Endothelial cell (in vitro differentiated cells): ENCODE data around the gene TCOF1. TPM values are rescaled to one million over a fixed set of nuclear protein-coding genes. Genes with fewer than 3 reads are reported as not detected.

ENCODE experiments used
- DNase-seq: peaks from one replicate; pipeline ENCODE4 v3.0.0; 2021; ENCODE audit warnings: low spot score
- H3K27ac Mint-ChIP-seq: one replicate; pipeline ENCODE4 v1.8.0; 2021; ENCODE audit warnings: mixed read lengths, inconsistent platforms; ENCODE audit not compliant: unreplicated experiment
- H3K27me3 Mint-ChIP-seq: one replicate; pipeline ENCODE4 v1.8.0; 2021; ENCODE audit warnings: mild to moderate bottlenecking, moderate library complexity, mixed read lengths, inconsistent platforms; ENCODE audit not compliant: unreplicated experiment
- H3K36me3 Mint-ChIP-seq: one replicate; pipeline ENCODE4 v1.8.0; 2021; ENCODE audit warnings: mild to moderate bottlenecking, low read depth, mixed read lengths, inconsistent platforms; ENCODE audit not compliant: unreplicated experiment
- H3K4me1 Mint-ChIP-seq: one replicate; pipeline ENCODE4 v1.8.0; 2021; ENCODE audit warnings: mild to moderate bottlenecking, mixed read lengths, inconsistent platforms; ENCODE audit not compliant: unreplicated experiment
- H3K4me3 Mint-ChIP-seq: one replicate; pipeline ENCODE4 v1.8.0; 2021; ENCODE audit warnings: mild to moderate bottlenecking, mixed read lengths, inconsistent platforms; ENCODE audit not compliant: unreplicated experiment
- H3K9me3 Mint-ChIP-seq: one replicate; pipeline ENCODE4 v1.8.0; 2021; ENCODE audit warnings: mixed read lengths, inconsistent platforms; ENCODE audit not compliant: unreplicated experiment
- total RNA-seq: library from RNA; stranded (reverse); fragmentation: NEBNext Ultra II Directional; extraction: Animal tissue kit (Norgen Biotek cat#: 25700); gene quantifications from one replicate; pipeline ENCODE4 v1.2.1, GENCODE V29; 2021; ENCODE audit not compliant: unreplicated experiment
- TF ChIP-seq, protein P1 (sequence below): fragments of 200-600 bp; sonication (generic); IDR thresholded peaks from one replicate; pipeline ENCODE4 v1.5.0; 2021; ENCODE audit warnings: antibody characterized with exemption; ENCODE audit not compliant: unreplicated experiment

Gene TCOF1
- total RNA-seq, 1 donor from 2014 or later = 41.5 TPM

DNA sequence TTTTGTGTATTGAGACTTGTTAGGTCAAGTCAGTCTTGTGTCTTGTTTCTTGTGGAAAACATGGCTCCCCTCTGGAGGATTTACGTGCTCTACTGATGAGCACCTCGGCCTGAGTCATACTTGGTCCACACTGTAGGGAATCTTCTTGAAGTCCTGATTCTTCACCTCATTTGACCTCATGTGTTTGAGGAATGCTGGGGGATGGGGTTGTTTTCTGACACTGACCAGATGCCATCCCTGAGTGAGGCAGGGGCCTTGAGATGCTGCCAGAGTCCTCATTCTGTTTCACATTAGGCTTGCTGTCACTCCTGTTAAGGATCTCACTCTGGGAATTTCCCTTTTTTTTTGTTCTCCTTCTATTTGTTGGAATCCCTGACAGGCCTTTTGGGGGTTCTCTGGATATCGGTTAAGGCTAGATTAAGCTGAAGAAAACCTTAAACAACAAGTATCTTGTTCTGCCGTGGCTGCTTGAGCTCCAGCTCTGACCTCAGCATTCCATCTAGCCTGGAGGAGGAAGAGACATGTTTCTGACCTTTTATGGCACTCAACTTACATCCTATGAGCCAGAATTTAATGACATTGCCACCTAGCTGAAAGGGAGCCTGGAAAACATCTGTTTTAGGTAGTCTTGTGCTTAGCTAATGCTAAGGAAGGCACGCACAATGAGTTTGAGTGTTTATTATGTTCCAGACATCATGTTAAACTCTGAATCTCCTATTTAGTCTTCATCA is 20.6 kb downstream of the TCOF1 start:
- H3K36me3 Mint-ChIP-seq = peaks cover 52% of the 10 kb centered on the region
- no peaks in the 10 kb centered on the region for H3K9me3 Mint-ChIP-seq
- DNase-seq = no peak
- H3K27me3 Mint-ChIP-seq = peaks cover 3% of the 10 kb centered on the region
- no peaks in the 10 kb centered on the region for H3K4me1 Mint-ChIP-seq
- H3K27ac Mint-ChIP-seq = peak overlapping the region; percentile 5
- TF ChIP-seq, protein P1, sequence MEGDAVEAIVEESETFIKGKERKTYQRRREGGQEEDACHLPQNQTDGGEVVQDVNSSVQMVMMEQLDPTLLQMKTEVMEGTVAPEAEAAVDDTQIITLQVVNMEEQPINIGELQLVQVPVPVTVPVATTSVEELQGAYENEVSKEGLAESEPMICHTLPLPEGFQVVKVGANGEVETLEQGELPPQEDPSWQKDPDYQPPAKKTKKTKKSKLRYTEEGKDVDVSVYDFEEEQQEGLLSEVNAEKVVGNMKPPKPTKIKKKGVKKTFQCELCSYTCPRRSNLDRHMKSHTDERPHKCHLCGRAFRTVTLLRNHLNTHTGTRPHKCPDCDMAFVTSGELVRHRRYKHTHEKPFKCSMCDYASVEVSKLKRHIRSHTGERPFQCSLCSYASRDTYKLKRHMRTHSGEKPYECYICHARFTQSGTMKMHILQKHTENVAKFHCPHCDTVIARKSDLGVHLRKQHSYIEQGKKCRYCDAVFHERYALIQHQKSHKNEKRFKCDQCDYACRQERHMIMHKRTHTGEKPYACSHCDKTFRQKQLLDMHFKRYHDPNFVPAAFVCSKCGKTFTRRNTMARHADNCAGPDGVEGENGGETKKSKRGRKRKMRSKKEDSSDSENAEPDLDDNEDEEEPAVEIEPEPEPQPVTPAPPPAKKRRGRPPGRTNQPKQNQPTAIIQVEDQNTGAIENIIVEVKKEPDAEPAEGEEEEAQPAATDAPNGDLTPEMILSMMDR = no peak
- H3K4me3 Mint-ChIP-seq = peak overlapping the region; percentile 47

DNA sequence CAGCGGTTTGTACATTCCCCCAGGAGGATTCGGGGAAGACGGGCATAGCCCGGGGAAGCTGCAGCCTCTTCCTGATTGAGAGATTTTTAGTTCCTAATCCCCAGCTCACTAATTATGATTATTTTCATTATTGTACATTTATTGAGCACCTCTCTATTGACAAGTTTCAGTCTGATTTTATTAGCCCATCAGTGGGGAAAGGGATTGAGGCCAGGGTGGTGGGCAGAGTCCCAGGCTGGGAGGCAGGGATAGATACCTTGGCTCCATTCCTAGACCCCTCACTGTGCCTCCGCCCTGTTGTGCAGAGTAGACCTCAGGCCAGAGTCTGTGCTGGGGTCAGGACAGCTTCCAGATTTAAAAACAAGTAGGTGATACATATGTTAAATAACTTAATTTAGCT is 27.2 kb downstream of the TCOF1 start:
- Mint-ChIP-seq H3K9me3 (no peaks in the 10 kb centered on the region), H3K4me3 (no peak overlapping the region), H3K27me3 (peaks cover 6% of the 10 kb centered on the region), H3K27ac (no peak overlapping the region), H3K36me3 (peaks cover 22% of the 10 kb centered on the region), H3K4me1 (no peaks in the 10 kb centered on the region)
- TF ChIP-seq, protein P1 = no peak
- DNase-seq = no peak

DNA sequence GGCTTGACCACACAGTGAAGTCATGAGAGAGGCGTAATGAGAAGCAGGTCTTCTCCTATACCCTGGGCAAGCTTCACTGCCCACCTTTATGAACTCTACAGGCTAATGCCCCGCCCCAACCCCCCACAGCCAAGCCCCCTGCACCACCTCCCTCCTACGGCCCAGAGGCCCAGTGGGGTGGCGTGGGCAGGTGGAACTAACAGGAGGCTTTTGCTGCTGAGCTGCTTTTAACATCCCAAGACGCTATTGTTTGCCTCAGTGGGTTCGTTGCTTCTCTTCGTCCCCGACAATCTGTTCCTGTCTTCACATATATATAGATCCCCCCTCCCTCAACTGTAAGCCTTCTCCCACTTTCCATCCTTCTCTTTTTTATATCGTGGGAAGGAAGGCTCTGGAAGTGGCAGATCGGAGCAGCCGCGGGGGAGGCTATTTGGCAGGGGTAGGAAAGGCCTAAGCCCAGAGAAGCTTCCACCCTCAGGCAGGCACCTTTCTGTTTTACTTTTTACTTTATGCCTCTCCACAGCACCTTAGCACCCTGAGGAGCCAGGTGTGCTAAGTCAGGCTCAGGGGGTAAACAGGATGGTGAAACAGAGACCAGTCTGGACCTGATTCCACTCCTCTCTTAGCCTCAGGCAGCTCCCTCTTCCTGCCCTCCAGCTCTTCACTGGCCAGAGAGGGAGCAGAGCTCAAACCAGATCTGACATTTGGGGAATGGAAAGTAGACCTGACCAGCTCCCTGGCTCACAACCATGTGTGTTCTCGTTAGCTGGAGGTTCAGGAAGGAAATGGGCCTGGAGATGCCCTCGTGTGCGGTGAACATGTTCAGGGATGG is 28.7 kb downstream of the TCOF1 start:
- TF ChIP-seq, protein P1 = no peak
- H3K4me1 Mint-ChIP-seq = no peaks in the 10 kb centered on the region
- H3K9me3 Mint-ChIP-seq = no peaks in the 10 kb centered on the region
- no peak overlapping the region for H3K27ac Mint-ChIP-seq
- H3K4me3 Mint-ChIP-seq = no peak overlapping the region
- no peak for DNase-seq
- peaks cover 19% of the 10 kb centered on the region for H3K36me3 Mint-ChIP-seq
- H3K27me3 Mint-ChIP-seq = peaks cover 6% of the 10 kb centered on the region

DNA sequence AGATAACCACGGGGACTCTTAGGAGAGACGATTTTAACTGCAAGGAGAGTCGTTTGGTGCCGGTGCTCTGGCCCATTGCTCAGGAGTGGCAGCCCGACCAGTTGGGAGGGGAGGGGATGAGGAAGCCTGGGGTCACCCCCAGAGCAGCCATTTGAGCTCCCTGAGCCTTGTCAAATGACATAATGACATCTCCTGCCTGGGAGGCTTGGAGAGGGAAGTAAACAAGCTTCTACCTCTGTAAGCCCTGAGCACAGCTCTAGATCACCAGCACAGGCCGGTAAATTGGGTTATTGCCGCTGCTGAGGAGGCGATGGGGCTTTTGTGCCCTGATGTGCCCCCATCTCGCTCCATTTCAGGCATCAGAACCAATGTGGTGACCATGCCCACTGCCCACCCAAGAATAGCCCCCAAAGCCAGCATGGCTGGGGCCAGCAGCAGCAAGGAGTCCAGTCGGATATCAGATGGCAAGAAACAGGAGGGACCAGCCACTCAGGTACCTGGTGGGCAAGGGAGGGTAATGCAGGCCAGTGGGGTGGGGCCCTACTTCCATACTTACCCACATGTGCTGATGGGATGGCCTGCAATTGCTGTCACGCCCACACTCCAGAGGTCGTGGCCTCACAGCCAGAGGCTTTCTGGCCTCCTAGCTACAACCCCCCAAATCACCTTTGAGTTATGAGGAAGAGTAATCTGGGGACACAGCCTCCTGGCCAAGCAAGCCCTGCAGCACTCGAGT is 32.2 kb downstream of the TCOF1 start:
- Mint-ChIP-seq H3K9me3 (no peaks in the 10 kb centered on the region), H3K27ac (no peak overlapping the region)

More for the DNA sequence above, 32.2 kb downstream of the TCOF1 start:
- Mint-ChIP-seq H3K4me3 (no peak overlapping the region), H3K4me1 (no peaks in the 10 kb centered on the region), H3K36me3 (peaks cover 6% of the 10 kb centered on the region), H3K27me3 (peaks cover 3% of the 10 kb centered on the region)
- DNase-seq = no peak
- TF ChIP-seq, protein P1 = peak; percentile 15
